GM23338 (cell line): ENCODE measurements around the gene ATOH7. TPM values are rescaled to one million over a fixed set of nuclear protein-coding genes. Genes with fewer than 3 reads are reported as not detected.

Experiments
- ATAC-seq: fragments of 200-7000 bp; cut with Tn5 transposase; 3 replicates; pipeline ENCODE4 v1.9.1; 2020
- DNase-seq: peaks from one replicate; pipeline ENCODE4 v3.0.0-alpha.2; 2015; ENCODE audit warnings: low spot score
- H2AFZ ChIP-seq: fragments of 200-600 bp; sonication (generic); 2 replicates; pipeline ENCODE4 v1.8.0; 2016; ENCODE audit warnings: antibody characterized with exemption, mild to moderate bottlenecking, moderate library complexity
- H3F3A ChIP-seq: fragments of 200-600 bp; sonication (generic); replicated peaks from 2 replicates; pipeline ENCODE4 v1.8.0; 2017; ENCODE audit warnings: antibody characterized with exemption, mixed run types, low read depth
- H3K27ac ChIP-seq: fragments of 200-600 bp; sonication (generic); 2 replicates; pipeline ENCODE4 v1.6.1; 2016; ENCODE audit warnings: low read depth
- H3K27me3 ChIP-seq: fragments of 200-600 bp; sonication (generic); 2 replicates; pipeline ENCODE4 v1.8.0; 2016; ENCODE audit warnings: mild to moderate bottlenecking, mixed run types, moderate library complexity; ENCODE audit not compliant: insufficient read depth
- H3K36me3 ChIP-seq: fragments of 200-600 bp; sonication (generic); 2 replicates; pipeline ENCODE4 v1.8.0; 2016; ENCODE audit warnings: mild to moderate bottlenecking; ENCODE audit not compliant: insufficient read depth
- H3K4me1 ChIP-seq: fragments of 200-600 bp; sonication (generic); 2 replicates; pipeline ENCODE4 v1.8.0; 2016; ENCODE audit warnings: mild to moderate bottlenecking, moderate library complexity; ENCODE audit not compliant: insufficient read depth
- H3K4me2 ChIP-seq: fragments of 200-600 bp; sonication (generic); 2 replicates; pipeline ENCODE4 v1.7.1; 2017; ENCODE audit warnings: mixed run types
- H3K4me3 ChIP-seq: fragments of 200-600 bp; sonication (generic); 2 replicates; pipeline ENCODE4 v1.6.1; 2016; ENCODE audit warnings: mixed run types
- H3K79me2 ChIP-seq: fragments of 200-600 bp; sonication (generic); replicated peaks from 2 replicates; pipeline ENCODE4 v1.8.0; 2017; ENCODE audit warnings: mild to moderate bottlenecking; ENCODE audit not compliant: insufficient read depth
- H3K9me2 ChIP-seq: fragments of 200-600 bp; sonication (generic); 2 replicates; pipeline ENCODE4 v1.8.0; 2017; ENCODE audit not compliant: insufficient read depth
- H4K20me1 ChIP-seq: fragments of 200-600 bp; sonication (generic); replicated peaks from 2 replicates; pipeline ENCODE4 v1.8.0; 2017; ENCODE audit warnings: mild to moderate bottlenecking; ENCODE audit not compliant: insufficient read depth
- H3K27ac Mint-ChIP-seq: 2 replicates; pipeline ENCODE4 v1.8.0; 2020; ENCODE audit warnings: inconsistent platforms, mild to moderate bottlenecking, moderate library complexity, mixed read lengths
- H3K27me3 Mint-ChIP-seq: 3 replicates; pipeline ENCODE4 v1.8.0; 2022; ENCODE audit warnings: low read depth, mild to moderate bottlenecking, moderate library complexity, mixed read lengths, inconsistent platforms; ENCODE audit not compliant: insufficient read depth, poor library complexity
- H3K36me3 Mint-ChIP-seq: 3 replicates; pipeline ENCODE4 v1.8.0; 2021; ENCODE audit warnings: low read depth, mild to moderate bottlenecking, inconsistent platforms, moderate library complexity, mixed read lengths
- H3K4me1 Mint-ChIP-seq: 3 replicates; pipeline ENCODE4 v1.8.0; 2020; ENCODE audit warnings: mild to moderate bottlenecking, inconsistent platforms, mixed read lengths
- H3K4me3 Mint-ChIP-seq: 3 replicates; pipeline ENCODE4 v1.8.0; 2021; ENCODE audit warnings: moderate library complexity, mild to moderate bottlenecking, inconsistent platforms, mixed read lengths
- H3K9me3 Mint-ChIP-seq: 3 replicates; pipeline ENCODE4 v1.8.0; 2020; ENCODE audit warnings: moderate library complexity, mild to moderate bottlenecking, inconsistent platforms, mixed read lengths
- CREB1 ChIP-seq: fragments of 250-450 bp; sonication (Bioruptor Pico); IDR thresholded peaks from 2 replicates; pipeline ENCODE4 v1.5.0; 2020; ENCODE audit warnings: low read depth, mild to moderate bottlenecking, moderate library complexity
- CTCF ChIP-seq, 2 experiments: fragments of 200-600 bp in 1 of 2; sonication (generic) in 1 of 2; conservative IDR thresholded peaks; 2 replicates each; pipeline versions ENCODE4 v1.5.1 to v1.6.1; 2016 to 2017; ENCODE audit warnings: antibody characterized with exemption in 2 of 2, low read depth in 2 of 2, mild to moderate bottlenecking in 2 of 2, moderate library complexity in 1 of 2
- EZH2 ChIP-seq: fragments of 200-600 bp; sonication (generic); IDR thresholded peaks from one replicate; pipeline ENCODE4 v1.8.0; 2017; ENCODE audit warnings: antibody characterized with exemption, mild to moderate bottlenecking, low read depth; ENCODE audit not compliant: unreplicated experiment
- EZH2phosphoT487 ChIP-seq: fragments of 200-600 bp; sonication (generic); IDR thresholded peaks from one replicate; pipeline ENCODE4 v1.8.1; 2018; ENCODE audit warnings: antibody characterized with exemption; ENCODE audit not compliant: unreplicated experiment
- JUNB ChIP-seq: IDR thresholded peaks from one replicate; pipeline ENCODE4 v1.6.1; 2016; ENCODE audit warnings: antibody characterized with exemption; ENCODE audit not compliant: unreplicated experiment
- NANOG ChIP-seq: IDR thresholded peaks from 2 replicates; pipeline ENCODE4 v1.6.1; 2016; ENCODE audit warnings: antibody characterized with exemption, borderline replicate concordance
- POLR2AphosphoS5 ChIP-seq: IDR thresholded peaks from 2 replicates; pipeline ENCODE4 v1.6.1; 2016; ENCODE audit warnings: antibody characterized with exemption, low read depth
- STAT1 ChIP-seq: IDR thresholded peaks from one replicate; pipeline ENCODE4 v1.6.1; 2016; ENCODE audit warnings: antibody characterized with exemption; ENCODE audit not compliant: unreplicated experiment
- ZNF114 ChIP-seq: fragments of 250-450 bp; sonication (Bioruptor Pico); IDR thresholded peaks from 2 replicates; pipeline ENCODE4 v1.5.0; 2020; ENCODE audit warnings: mild to moderate bottlenecking, moderate library complexity
- ZNF331 ChIP-seq: fragments of 250-450 bp; sonication (Bioruptor Pico); IDR thresholded peaks from 2 replicates; pipeline ENCODE4 v1.5.0; 2020; ENCODE audit warnings: low read depth, mild to moderate bottlenecking, moderate library complexity
- ZNF462 ChIP-seq: fragments of 250-450 bp; sonication (Bioruptor Pico); IDR thresholded peaks from 2 replicates; pipeline ENCODE4 v1.5.0; 2020; ENCODE audit warnings: mild to moderate bottlenecking, moderate library complexity
- polyA plus RNA-seq: library from polyadenylated mRNA; unstranded; fragments of >200 nt; fragmentation: Nextera tagmentation; extraction: Ambion mirVana; gene quantifications from 2 replicates; pipeline ENCODE4 v1.2.1, GENCODE V29; 2016
- total RNA-seq: library from RNA; depleted of rRNA; stranded (reverse); fragments of >200 nt; shearing (Covaris generic); gene quantifications from 2 replicates; pipeline ENCODE4 v1.2.3, GENCODE V29; 2014
- TF ChIP-seq, protein P1 (sequence below): IDR thresholded peaks from one replicate; pipeline ENCODE4 v1.6.1; 2018; ENCODE audit warnings: antibody characterized with exemption; ENCODE audit not compliant: unreplicated experiment
- TF ChIP-seq, protein P2 (sequence below): IDR thresholded peaks from 2 replicates; pipeline ENCODE4 v1.6.1; 2016; ENCODE audit warnings: antibody characterized with exemption

Gene ATOH7
- total and polyA plus RNA-seq, 2 experiments from 2014 or later = 0.23 to 1.2 TPM

- Mint-ChIP-seq H3K9me3 (no peaks in the 10 kb centered on the region), H3K4me3 (no peak overlapping the region), H3K27me3 (no peaks in the 10 kb centered on the region), H3K36me3 (no peaks in the 10 kb centered on the region), H3K4me1 (peaks cover 20% of the 10 kb centered on the region), H3K27ac (no peak overlapping the region)
- DNase-seq (no peak), ATAC-seq (no peak)
- H3K27ac ChIP-seq = no peak overlapping the region
- H2AFZ ChIP-seq = no peak overlapping the region
- H3K4me3 ChIP-seq = no peak overlapping the region
- H4K20me1 ChIP-seq = no peaks in the 10 kb centered on the region
- H3F3A ChIP-seq = no peaks in the 10 kb centered on the region
- no peaks in the 10 kb centered on the region for H3K9me2 ChIP-seq
- no peak overlapping the region for H3K4me2 ChIP-seq
- TF ChIP-seq NANOG (no peak), ZNF114 (CRISPR knock-in tag) (no peak), JUNB (no peak), ZNF331 (no peak), POLR2AphosphoS5 (no peak), EZH2phosphoT487 (no peak), CREB1 (no peak), ZNF462 (no peak), EZH2 (no peak), STAT1 (no peak), CTCF (conservative IDR thresholded peaks at IDR 0.05; ENCODE audit: low read depth in 2 of 2) (no peak)
- TF ChIP-seq, protein P1, sequence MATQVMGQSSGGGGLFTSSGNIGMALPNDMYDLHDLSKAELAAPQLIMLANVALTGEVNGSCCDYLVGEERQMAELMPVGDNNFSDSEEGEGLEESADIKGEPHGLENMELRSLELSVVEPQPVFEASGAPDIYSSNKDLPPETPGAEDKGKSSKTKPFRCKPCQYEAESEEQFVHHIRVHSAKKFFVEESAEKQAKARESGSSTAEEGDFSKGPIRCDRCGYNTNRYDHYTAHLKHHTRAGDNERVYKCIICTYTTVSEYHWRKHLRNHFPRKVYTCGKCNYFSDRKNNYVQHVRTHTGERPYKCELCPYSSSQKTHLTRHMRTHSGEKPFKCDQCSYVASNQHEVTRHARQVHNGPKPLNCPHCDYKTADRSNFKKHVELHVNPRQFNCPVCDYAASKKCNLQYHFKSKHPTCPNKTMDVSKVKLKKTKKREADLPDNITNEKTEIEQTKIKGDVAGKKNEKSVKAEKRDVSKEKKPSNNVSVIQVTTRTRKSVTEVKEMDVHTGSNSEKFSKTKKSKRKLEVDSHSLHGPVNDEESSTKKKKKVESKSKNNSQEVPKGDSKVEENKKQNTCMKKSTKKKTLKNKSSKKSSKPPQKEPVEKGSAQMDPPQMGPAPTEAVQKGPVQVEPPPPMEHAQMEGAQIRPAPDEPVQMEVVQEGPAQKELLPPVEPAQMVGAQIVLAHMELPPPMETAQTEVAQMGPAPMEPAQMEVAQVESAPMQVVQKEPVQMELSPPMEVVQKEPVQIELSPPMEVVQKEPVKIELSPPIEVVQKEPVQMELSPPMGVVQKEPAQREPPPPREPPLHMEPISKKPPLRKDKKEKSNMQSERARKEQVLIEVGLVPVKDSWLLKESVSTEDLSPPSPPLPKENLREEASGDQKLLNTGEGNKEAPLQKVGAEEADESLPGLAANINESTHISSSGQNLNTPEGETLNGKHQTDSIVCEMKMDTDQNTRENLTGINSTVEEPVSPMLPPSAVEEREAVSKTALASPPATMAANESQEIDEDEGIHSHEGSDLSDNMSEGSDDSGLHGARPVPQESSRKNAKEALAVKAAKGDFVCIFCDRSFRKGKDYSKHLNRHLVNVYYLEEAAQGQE = no peak
- TF ChIP-seq, protein P2, sequence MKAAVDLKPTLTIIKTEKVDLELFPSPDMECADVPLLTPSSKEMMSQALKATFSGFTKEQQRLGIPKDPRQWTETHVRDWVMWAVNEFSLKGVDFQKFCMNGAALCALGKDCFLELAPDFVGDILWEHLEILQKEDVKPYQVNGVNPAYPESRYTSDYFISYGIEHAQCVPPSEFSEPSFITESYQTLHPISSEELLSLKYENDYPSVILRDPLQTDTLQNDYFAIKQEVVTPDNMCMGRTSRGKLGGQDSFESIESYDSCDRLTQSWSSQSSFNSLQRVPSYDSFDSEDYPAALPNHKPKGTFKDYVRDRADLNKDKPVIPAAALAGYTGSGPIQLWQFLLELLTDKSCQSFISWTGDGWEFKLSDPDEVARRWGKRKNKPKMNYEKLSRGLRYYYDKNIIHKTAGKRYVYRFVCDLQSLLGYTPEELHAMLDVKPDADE = no peak
- no peaks in the 10 kb centered on the region for H3K36me3 ChIP-seq
- no peaks in the 10 kb centered on the region for H3K79me2 ChIP-seq
- peaks cover 15% of the 10 kb centered on the region for H3K4me1 ChIP-seq
- peaks cover 11% of the 10 kb centered on the region; the same call in 1 of the 2 replicates for H3K27me3 ChIP-seq
Measured at GRCh38 chr10:68253346-68253745, 21.4 kb upstream of the ATOH7 start.
